Measurements from ENCODE around the gene MC5R. TPM values are rescaled to one million over a fixed set of nuclear protein-coding genes. Genes with fewer than 3 reads are reported as not detected.
A peak's percentile ranks its signal among the peaks of the same experiment; 100 is the strongest.

The MC5R gene
- total RNA-seq (not detected), total RNA-seq (0 reads per million in 2 donors)

DNA sequence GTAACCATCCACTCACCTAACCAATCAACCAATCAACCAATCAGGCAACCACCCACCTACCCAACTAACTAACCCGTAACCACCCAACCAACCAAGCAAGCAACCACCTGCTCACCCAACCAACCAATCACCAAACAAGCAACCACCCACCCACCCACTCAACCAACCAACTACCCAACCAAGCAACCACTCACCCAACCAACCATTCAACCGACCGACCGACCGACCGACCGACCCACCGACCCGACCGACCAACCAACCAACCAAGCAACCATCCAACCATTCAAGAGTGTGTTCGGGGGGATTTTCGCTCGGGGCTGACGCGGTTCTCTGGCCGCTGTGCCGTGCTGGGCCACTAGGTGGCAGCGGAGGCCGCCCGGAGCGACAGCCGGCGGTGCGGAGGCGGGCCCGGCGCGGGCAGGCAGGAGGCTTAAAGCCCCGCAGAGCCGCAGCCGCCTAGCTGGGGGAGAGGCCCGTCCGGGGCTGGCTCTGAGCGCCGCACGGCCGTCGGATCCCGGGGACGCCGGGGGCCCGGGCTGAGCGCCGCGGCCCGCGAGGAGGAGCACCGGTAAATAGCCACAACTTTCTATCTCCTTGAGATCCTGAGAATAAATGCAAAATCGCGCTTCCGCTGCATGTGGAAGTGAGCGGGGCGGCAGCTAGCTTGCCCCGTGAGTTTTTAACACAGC is at the start of gene MC5R:
MC5R (plus strand) TSS at position 443 of the 689 bp plus-strand sequence. CDS start 1,617 bp downstream, outside the sequence.
- Mint-ChIP-seq H3K4me1 (peaks cover 2% of the 10 kb centered on the region), H3K36me3 (ENCODE audit: low read depth) (no peaks in the 10 kb centered on the region), H3K27me3 (peaks cover 50% of the 10 kb centered on the region), H3K4me3 (peak within 1 kb of the TSS; percentile 56), H3K27ac (no peak within 1 kb of the TSS)
- peak; percentile 97 for ATAC-seq
- H3K9me3 ChIP-seq (ENCODE audit: control insufficient read depth, low read length, poor library complexity, severe bottlenecking) = no peaks in the 10 kb centered on the region
- peak; percentile 58 to 65 (median 64) for DNase-seq

DNA sequence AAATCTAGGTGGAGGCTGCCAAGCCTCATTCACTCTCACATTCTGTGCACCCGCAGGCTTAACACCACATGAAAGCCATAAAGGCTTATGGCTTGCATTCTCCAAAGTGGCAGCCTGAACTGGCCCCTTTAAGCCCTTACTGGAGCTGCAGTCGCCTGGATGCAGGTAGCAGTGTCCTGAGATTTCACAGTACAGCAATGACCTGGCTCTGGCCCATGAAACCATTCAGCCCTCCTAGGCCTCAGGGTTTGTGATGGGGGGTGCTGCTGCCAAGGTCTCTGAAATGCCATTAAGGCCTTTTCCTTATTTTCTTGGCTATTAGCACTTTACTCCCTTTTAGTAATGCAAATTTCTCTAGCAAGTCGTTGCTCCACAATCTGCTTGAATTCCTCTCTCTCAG is 48.9 kb upstream of the MC5R start:
- no peak overlapping the region for H3K4me3 Mint-ChIP-seq
- H3K36me3 Mint-ChIP-seq (ENCODE audit: low read depth) = no peaks in the 10 kb centered on the region
- H3K27me3 Mint-ChIP-seq = peaks cover 6% of the 10 kb centered on the region
- H3K9me3 ChIP-seq (ENCODE audit: control insufficient read depth, low read length, poor library complexity, severe bottlenecking) = no peaks in the 10 kb centered on the region
- no peak for ATAC-seq
- H3K27ac Mint-ChIP-seq = no peak overlapping the region
- no peak for DNase-seq
- no peaks in the 10 kb centered on the region for H3K4me1 Mint-ChIP-seq

DNA sequence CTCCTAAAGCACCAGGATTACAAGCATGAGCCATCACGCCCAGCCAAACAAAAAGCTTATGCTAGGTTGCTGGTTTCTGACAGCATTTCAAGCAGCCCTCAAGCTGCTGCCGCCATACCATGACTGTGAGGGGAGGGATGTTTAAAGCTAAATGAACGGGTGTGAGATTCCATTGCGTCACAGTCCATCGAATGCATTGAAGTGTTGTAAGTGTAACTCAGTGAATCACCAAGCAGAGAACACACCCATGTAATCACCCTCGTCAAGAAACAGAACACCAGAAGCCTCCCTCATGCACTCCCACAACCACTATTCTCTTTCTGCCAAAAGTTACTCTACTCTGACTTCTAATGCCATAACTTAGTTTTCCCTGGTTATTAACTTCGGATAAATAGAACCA is 32.8 kb upstream of the MC5R start:
- Mint-ChIP-seq H3K4me1 (no peaks in the 10 kb centered on the region), H3K36me3 (ENCODE audit: low read depth) (peaks cover 5% of the 10 kb centered on the region), H3K27me3 (peaks cover 27% of the 10 kb centered on the region), H3K27ac (no peak overlapping the region), H3K4me3 (no peak overlapping the region)
- no peak for DNase-seq
- no peak for ATAC-seq
- peaks cover 4% of the 10 kb centered on the region for H3K9me3 ChIP-seq (ENCODE audit: control insufficient read depth, low read length, poor library complexity, severe bottlenecking)

DNA sequence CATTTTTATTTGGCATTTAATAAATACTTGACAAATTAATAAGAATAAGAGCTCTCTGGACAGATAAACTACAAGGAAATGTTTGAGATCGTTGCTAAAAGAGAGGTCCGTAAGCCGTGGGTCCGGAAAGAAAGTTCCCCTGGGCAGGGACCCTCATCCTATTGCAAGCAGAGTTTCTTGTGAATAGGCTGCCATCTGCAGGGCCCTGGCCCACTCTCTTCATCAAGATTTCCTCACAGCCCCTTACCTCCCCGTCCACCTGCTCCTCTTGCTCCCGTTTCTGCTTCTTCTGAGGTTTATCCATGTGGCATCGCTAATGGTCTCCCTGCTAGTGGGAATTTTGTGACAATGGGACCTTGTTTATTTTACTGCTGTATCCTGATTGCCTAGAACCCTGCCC is 30.1 kb upstream of the MC5R start:
- peaks cover 46% of the 10 kb centered on the region for H3K27me3 Mint-ChIP-seq
- no peaks in the 10 kb centered on the region for H3K9me3 ChIP-seq (ENCODE audit: control insufficient read depth, low read length, poor library complexity, severe bottlenecking)
- no peaks in the 10 kb centered on the region for H3K4me1 Mint-ChIP-seq
- H3K36me3 Mint-ChIP-seq (ENCODE audit: low read depth) = peaks cover 7% of the 10 kb centered on the region
- no peak overlapping the region for H3K27ac Mint-ChIP-seq
- ATAC-seq = no peak
- H3K4me3 Mint-ChIP-seq = no peak overlapping the region
- no peak for DNase-seq

DNA sequence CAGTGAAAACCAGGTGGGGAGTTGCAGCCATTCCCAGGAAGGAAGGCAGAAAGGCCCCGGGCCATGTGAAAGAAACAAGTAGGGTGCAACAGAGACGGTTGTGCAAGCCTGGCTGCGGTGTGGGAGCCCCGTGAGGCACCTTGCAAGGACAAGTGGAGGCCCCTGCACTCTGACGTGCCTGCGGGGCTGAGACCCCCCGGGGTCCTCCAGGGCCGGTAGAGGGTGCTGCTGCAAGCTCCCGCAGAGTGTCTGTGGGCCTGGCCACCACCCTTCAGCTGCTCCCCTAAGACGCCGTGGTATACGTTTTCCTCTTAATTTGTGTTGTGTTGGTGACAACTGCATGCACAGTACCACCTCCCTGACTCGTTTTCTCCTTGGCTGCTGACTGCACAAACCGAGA is 27.4 kb upstream of the MC5R start:
- Mint-ChIP-seq H3K4me1 (peaks cover 4% of the 10 kb centered on the region), H3K4me3 (no peak overlapping the region), H3K36me3 (ENCODE audit: low read depth) (peaks cover 5% of the 10 kb centered on the region), H3K27ac (no peak overlapping the region), H3K27me3 (peaks cover 65% of the 10 kb centered on the region)
- no peaks in the 10 kb centered on the region for H3K9me3 ChIP-seq (ENCODE audit: control insufficient read depth, low read length, poor library complexity, severe bottlenecking)
- ATAC-seq (no peak), DNase-seq (no peak)

DNA sequence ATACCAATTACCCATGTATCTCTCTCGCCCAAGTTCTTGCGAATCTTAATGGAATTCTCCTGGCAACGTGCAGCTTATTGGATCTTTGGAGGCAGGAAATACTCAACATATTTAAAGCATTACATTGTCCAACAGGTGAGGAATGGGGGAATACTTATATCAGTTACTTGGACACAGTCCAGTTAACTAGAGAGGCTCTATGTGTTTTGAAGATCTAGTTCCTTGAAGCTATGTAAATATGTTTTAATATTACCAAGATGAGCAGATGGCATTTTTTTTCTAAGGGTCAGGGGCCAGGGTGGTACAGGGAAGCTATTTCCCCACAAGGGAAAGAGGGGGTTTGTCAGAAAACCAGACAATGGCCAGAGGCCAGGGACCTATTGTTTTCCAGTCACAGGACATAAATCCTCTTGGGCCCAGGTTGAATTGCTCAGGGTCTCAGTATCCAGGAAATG is 26.8 kb upstream of the MC5R start:
- DNase-seq (no peak), ATAC-seq (no peak)
- Mint-ChIP-seq H3K36me3 (ENCODE audit: low read depth) (peaks cover 5% of the 10 kb centered on the region), H3K27me3 (peaks cover 66% of the 10 kb centered on the region), H3K4me1 (peaks cover 4% of the 10 kb centered on the region), H3K4me3 (no peak overlapping the region), H3K27ac (no peak overlapping the region)
- H3K9me3 ChIP-seq (ENCODE audit: control insufficient read depth, low read length, poor library complexity, severe bottlenecking) = no peaks in the 10 kb centered on the region

DNA sequence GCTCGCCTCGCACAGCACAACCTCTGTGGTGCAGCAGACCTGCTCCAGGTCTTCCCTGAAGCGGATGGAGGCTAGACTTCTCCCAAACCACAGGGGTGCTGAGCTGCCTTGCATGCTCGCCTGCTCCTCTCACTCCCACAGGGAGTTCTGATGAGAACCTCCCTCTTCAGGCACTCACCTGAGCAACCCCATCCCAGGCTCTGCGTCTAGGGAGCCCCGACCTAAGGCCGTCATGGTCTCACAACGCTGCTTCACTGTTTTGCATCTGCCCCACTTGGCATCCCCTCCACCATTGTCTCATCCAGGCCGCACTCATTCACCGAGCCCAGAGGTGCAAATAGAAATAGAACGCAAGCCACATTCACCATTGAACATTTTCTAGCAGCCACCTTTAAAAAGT is 24.6 kb upstream of the MC5R start:
- peaks cover 75% of the 10 kb centered on the region for H3K27me3 Mint-ChIP-seq

DNA sequence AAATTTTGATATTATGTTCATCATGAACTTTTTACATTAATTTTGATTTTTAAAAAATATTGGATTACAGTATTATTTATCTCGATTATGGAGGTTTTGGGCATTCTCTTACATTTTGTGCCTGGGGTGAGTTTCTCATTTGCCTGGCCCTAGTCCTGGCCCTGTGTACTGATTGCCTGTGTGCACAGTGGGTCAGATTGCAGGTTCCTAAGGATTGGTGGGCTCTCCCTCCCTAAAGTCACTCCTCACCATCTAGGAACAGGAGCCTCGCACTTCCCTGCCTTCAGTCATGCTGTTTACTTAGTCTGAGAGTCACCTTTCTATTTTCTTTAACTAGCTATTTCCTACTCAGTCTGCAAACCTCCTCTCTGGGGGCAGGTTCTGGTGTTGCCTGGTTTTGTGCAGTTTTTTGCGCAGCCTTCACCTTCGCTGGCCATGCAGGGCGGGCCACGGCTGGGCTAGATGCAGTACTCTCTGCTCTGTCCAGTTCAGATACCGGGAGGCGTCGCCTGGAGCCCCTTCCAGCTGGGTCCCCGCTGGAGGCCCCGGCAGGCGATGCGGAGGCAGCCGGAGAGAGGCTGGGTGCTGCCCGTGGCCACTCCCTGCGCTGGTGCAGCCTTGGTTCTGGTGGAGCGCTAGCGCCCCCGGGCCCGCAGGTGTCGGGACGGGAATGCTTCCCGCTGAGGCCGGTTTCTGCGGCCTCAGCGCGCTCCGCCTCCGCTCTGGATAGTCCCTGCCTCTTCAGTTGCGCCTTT is 23.3 kb upstream of the MC5R start:
- peaks cover 85% of the 10 kb centered on the region for H3K27me3 Mint-ChIP-seq
- no peak overlapping the region for H3K27ac Mint-ChIP-seq
- H3K4me1 Mint-ChIP-seq = peaks cover 4% of the 10 kb centered on the region
- DNase-seq (peak in 1 of 3 donors; percentile 7), ATAC-seq (peak; percentile 63)
- peak overlapping the region; percentile 64 for H3K4me3 Mint-ChIP-seq
- H3K9me3 ChIP-seq (ENCODE audit: control insufficient read depth, low read length, poor library complexity, severe bottlenecking) = no peaks in the 10 kb centered on the region
- peaks cover 5% of the 10 kb centered on the region for H3K36me3 Mint-ChIP-seq (ENCODE audit: low read depth)

More for the DNA sequence above, 24.6 kb upstream of the MC5R start:
- DNase-seq (no peak), ATAC-seq (no peak)
- Mint-ChIP-seq H3K27ac (no peak overlapping the region), H3K4me1 (peaks cover 4% of the 10 kb centered on the region), H3K36me3 (ENCODE audit: low read depth) (peaks cover 5% of the 10 kb centered on the region), H3K4me3 (no peak overlapping the region)
- H3K9me3 ChIP-seq (ENCODE audit: control insufficient read depth, low read length, poor library complexity, severe bottlenecking) = no peaks in the 10 kb centered on the region

DNA sequence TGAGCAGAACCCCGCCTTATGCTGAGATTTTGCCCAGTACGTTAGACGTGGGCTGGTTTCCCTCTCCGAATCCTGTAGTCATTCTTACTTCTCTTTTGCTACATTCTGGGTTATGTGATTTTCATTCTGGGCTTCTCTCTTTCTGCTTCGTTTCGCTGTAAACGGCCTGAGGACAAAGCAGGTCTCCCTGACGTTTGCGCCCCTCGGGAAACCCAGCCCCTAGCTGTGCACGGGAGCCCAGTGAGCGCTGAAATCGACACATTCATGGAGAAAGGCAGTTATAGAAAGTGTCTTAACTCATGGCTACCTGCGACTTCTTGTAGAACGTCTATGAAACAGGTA is 22.7 kb upstream of the MC5R start:
- H3K27ac Mint-ChIP-seq = no peak overlapping the region
- H3K36me3 Mint-ChIP-seq (ENCODE audit: low read depth) = peaks cover 5% of the 10 kb centered on the region
- ATAC-seq (no peak), DNase-seq (no peak)
- peaks cover 4% of the 10 kb centered on the region for H3K4me1 Mint-ChIP-seq
- H3K9me3 ChIP-seq (ENCODE audit: control insufficient read depth, low read length, poor library complexity, severe bottlenecking) = no peaks in the 10 kb centered on the region
- H3K27me3 Mint-ChIP-seq = peaks cover 85% of the 10 kb centered on the region
- H3K4me3 Mint-ChIP-seq = peak overlapping the region; percentile 64

DNA sequence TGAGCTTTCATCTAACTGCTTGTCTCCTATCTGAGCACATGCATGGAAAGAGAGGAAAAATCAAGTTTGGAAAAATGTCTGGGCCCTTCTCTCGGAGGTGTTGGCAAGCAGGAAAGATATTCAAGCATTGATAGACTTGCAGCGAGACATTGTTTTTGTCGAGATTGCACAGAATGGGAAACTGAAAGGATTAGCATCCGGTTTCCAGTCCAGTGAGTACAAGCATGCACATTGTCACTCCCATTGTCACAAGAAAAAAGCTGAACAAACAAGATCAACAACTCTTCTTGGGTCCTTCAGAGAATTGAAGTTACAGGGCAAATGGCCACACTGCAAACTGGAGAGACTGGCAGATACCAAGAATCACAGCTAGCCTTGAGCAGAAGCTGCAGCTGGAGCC is 19.6 kb upstream of the MC5R start:
- no peak for DNase-seq
- Mint-ChIP-seq H3K4me1 (peaks cover 4% of the 10 kb centered on the region), H3K36me3 (ENCODE audit: low read depth) (peaks cover 2% of the 10 kb centered on the region), H3K4me3 (no peak overlapping the region), H3K27ac (no peak overlapping the region), H3K27me3 (peaks cover 76% of the 10 kb centered on the region)
- no peak for ATAC-seq
- H3K9me3 ChIP-seq (ENCODE audit: control insufficient read depth, low read length, poor library complexity, severe bottlenecking) = no peaks in the 10 kb centered on the region

DNA sequence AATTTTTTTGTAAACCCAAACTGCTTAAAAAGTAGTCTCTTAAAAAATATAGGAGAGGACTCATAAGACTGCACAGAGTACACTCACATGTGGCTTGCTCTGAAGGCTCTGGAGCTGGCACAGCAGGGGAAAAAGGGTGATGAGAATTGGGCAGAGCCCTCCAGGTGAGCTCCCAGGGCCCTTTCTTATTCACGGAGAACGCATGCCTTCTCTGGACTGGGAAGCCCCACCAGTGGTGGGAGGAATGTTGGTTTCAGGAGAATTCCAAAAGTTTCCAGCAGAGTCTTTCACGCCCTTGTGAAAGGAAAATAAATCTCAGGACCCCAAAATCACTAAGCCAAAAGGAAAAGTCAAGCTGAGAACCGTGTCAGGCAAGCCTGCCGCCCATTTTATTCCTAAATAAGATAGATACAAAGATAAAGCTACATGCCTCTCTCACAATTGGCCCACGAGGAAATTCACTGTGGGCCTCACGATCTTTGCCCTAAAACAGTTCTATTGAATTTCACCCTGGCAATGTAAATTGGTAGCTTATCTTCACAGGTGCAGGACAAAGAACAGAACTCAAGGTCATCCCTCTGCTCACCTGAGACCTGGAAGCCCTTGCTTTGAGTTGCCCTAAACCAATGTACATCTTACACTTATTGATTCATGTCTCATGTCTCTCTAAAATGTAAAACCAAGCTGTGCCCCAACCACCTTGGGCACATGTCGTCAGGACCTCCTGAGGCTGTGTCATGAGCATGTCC is 15.5 kb upstream of the MC5R start:
- Mint-ChIP-seq H3K4me1 (peaks cover 3% of the 10 kb centered on the region), H3K27me3 (peaks cover 70% of the 10 kb centered on the region), H3K27ac (no peak overlapping the region), H3K36me3 (ENCODE audit: low read depth) (no peaks in the 10 kb centered on the region), H3K4me3 (no peak overlapping the region)
- DNase-seq = no peak
- ATAC-seq = no peak
- H3K9me3 ChIP-seq (ENCODE audit: control insufficient read depth, low read length, poor library complexity, severe bottlenecking) = no peaks in the 10 kb centered on the region

DNA sequence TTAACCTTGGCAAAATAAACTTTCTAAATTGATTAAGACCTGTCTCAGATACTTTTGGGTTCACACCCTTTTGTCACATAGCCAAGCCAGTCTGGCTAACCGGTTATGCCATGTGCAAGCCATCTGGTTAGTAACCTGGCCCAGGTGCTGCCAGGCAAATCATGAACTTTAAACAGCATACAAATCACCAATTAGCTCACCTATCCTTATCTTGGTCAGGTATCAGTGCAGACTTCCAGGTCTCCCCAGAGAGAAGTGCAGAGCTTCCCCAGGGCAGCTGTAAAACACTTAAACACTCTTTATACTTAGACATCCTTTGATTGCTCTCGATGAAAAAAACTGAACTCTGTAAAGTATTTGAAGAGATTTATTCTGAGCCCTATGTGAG is 14.9 kb upstream of the MC5R start:
- ATAC-seq (no peak), DNase-seq (no peak)
- Mint-ChIP-seq H3K36me3 (ENCODE audit: low read depth) (no peaks in the 10 kb centered on the region), H3K4me1 (peaks cover 3% of the 10 kb centered on the region), H3K4me3 (no peak overlapping the region), H3K27me3 (peaks cover 66% of the 10 kb centered on the region), H3K27ac (no peak overlapping the region)
- no peaks in the 10 kb centered on the region for H3K9me3 ChIP-seq (ENCODE audit: control insufficient read depth, low read length, poor library complexity, severe bottlenecking)

DNA sequence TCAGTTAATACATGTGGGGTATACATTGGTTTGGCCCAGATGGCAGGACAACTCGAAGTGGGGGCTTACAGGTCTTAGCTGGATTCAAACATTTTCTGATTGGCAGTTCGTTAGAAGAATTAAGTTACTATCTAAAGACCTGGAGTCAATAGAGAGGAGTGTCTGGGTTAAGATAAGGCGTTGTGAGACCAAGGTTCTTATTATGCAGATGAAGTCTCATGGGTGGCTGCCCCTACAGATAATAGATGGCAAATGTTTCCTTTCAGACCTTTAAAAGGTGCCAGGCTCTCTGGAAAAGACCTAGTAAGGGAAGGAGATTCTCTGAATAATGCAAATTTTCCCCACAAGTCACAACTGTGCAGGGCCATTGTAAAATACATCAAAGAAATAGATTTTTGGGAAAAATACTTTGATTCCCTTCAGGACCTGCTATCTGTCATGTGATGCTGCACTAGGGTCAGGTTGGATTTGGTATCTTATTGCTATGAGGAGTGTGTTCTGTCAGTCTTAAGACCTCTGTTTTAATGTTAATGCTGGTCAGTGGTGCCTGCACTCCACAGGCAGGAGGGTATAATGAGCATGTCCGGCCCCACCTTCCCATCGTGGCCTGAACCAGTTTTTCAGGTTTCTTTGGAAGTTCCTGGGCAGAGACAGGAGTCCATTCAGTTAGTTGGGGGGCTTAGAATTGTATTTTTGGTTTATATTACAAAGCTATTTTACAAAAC is 14.3 kb upstream of the MC5R start:
- DNase-seq = no peak
- H3K4me3 Mint-ChIP-seq = no peak overlapping the region
- no peak for ATAC-seq
- H3K9me3 ChIP-seq (ENCODE audit: control insufficient read depth, low read length, poor library complexity, severe bottlenecking) = no peaks in the 10 kb centered on the region
- no peaks in the 10 kb centered on the region for H3K36me3 Mint-ChIP-seq (ENCODE audit: low read depth)
- H3K27me3 Mint-ChIP-seq = peaks cover 60% of the 10 kb centered on the region
- H3K27ac Mint-ChIP-seq = no peak overlapping the region
- peaks cover 3% of the 10 kb centered on the region for H3K4me1 Mint-ChIP-seq
